ENCODE results near the gene WNT5B. TPM values are rescaled to one million over a fixed set of nuclear protein-coding genes. Genes with fewer than 3 reads are reported as not detected.

The WNT5B gene
- polyA plus RNA-seq, 1 donor (not counting 4 experiments of a cell fraction or from before 2014, with no cell fraction given): 12.3 TPM

- peaks cover 27% of the 10 kb centered on the region for H3K4me1 ChIP-seq (ENCODE audit: control insufficient read depth, extremely low read depth, insufficient read depth, low read length)
- H3K79me2 ChIP-seq (ENCODE audit: control insufficient read depth, insufficient read depth, low read length): no peaks in the 10 kb centered on the region
- dilution Hi-C loops (cut with MboI; ENCODE audit: extremely low pct_ligation_motif_present, low sequenced_read_pairs): no loop called here
- H2AFZ ChIP-seq (ENCODE audit: control insufficient read depth, low read length): no peak overlapping the region
- H3K36me3 ChIP-seq (ENCODE audit: control insufficient read depth in 2 of 2, extremely low read depth in 1 of 2, insufficient read depth in 2 of 2, low read length in 2 of 2): no peaks in the 10 kb centered on the region
- H4K20me1 ChIP-seq (ENCODE audit: control insufficient read depth, extremely low read depth, insufficient read depth, low read length): peaks cover 12% of the 10 kb centered on the region
- H3K9ac ChIP-seq (ENCODE audit: control insufficient read depth, extremely low read depth, insufficient read depth, low read length): no peak overlapping the region
- H3K9me1 ChIP-seq (ENCODE audit: control insufficient read depth, extremely low read depth, insufficient read depth, low read length): no peaks in the 10 kb centered on the region
- peak overlapping the region; percentile 68 for H3K4me2 ChIP-seq (ENCODE audit: control insufficient read depth, extremely low read depth, insufficient read depth, low read depth, low read length)
- no peak overlapping the region for H3K27ac ChIP-seq (ENCODE audit: control insufficient read depth, insufficient read depth, low read length)
- H3K4me3 ChIP-seq (ENCODE audit: control insufficient read depth in 2 of 3, extremely low read depth in 1 of 3, insufficient read depth in 2 of 3, low read depth in 1 of 3, low read length in 3 of 3): peak overlapping the region in 1 of 3 experiments; percentile 43
- no peak for TF ChIP-seq EZH2 (IDR thresholded peaks at IDR 0.05; ENCODE audit: low read length)
- TF ChIP-seq CTCF (optimal IDR thresholded peaks at IDR 0.05 in 1 of 3, IDR thresholded peaks at IDR 0.05 in 1 of 3, conservative IDR thresholded peaks at IDR 0.05 in 1 of 3; ENCODE audit: extremely low read depth in 1 of 3, insufficient read depth in 2 of 3, low read length in 3 of 3): no peak
- FAIRE-seq (no peak), DNase-seq (ENCODE audit: low read depth, low spot score) (no peak)
- H3K9me3 ChIP-seq (ENCODE audit: control insufficient read depth, low read depth, low read length): no peaks in the 10 kb centered on the region
- H3K27me3 ChIP-seq (ENCODE audit: control insufficient read depth, extremely low read depth, insufficient read depth, low read length): peaks cover 23% of the 10 kb centered on the region
These were observed 9.4 kb upstream of the WNT5B start for GRCh38 chr12:1619587-1619986.

GRCh38 chr12:1620092-1620491 is 8.9 kb upstream of the WNT5B start:
- H3K9me3 ChIP-seq (ENCODE audit: control insufficient read depth, low read depth, low read length): no peaks in the 10 kb centered on the region
- H3K79me2 ChIP-seq (ENCODE audit: control insufficient read depth, insufficient read depth, low read length): no peaks in the 10 kb centered on the region
- no peak overlapping the region for H3K4me3 ChIP-seq (ENCODE audit: control insufficient read depth in 2 of 3, extremely low read depth in 1 of 3, insufficient read depth in 2 of 3, low read depth in 1 of 3, low read length in 3 of 3)
- FAIRE-seq: no peak
- H3K27ac ChIP-seq (ENCODE audit: control insufficient read depth, insufficient read depth, low read length): no peak overlapping the region
- dilution Hi-C loops (cut with MboI; ENCODE audit: extremely low pct_ligation_motif_present, low sequenced_read_pairs): no loop called here
- no peaks in the 10 kb centered on the region for H3K9me1 ChIP-seq (ENCODE audit: control insufficient read depth, extremely low read depth, insufficient read depth, low read length)
- H3K4me2 ChIP-seq (ENCODE audit: control insufficient read depth, extremely low read depth, insufficient read depth, low read depth, low read length): no peak overlapping the region
- no peak overlapping the region for H2AFZ ChIP-seq (ENCODE audit: control insufficient read depth, low read length)
- H3K4me1 ChIP-seq (ENCODE audit: control insufficient read depth, extremely low read depth, insufficient read depth, low read length): peaks cover 30% of the 10 kb centered on the region
- DNase-seq (ENCODE audit: low read depth, low spot score): no peak
- TF ChIP-seq CTCF (optimal IDR thresholded peaks at IDR 0.05 in 1 of 3, IDR thresholded peaks at IDR 0.05 in 1 of 3, conservative IDR thresholded peaks at IDR 0.05 in 1 of 3; ENCODE audit: extremely low read depth in 1 of 3, insufficient read depth in 2 of 3, low read length in 3 of 3): no peak
- no peak for TF ChIP-seq EZH2 (IDR thresholded peaks at IDR 0.05; ENCODE audit: low read length)
- no peaks in the 10 kb centered on the region for H3K36me3 ChIP-seq (ENCODE audit: control insufficient read depth in 2 of 2, extremely low read depth in 1 of 2, insufficient read depth in 2 of 2, low read length in 2 of 2)
- peaks cover 19% of the 10 kb centered on the region for H3K27me3 ChIP-seq (ENCODE audit: control insufficient read depth, extremely low read depth, insufficient read depth, low read length)
- H4K20me1 ChIP-seq (ENCODE audit: control insufficient read depth, extremely low read depth, insufficient read depth, low read length): peaks cover 10% of the 10 kb centered on the region
- no peak overlapping the region for H3K9ac ChIP-seq (ENCODE audit: control insufficient read depth, extremely low read depth, insufficient read depth, low read length)

All from keratinocyte (primary cell).